Erythroblast (primary cell): ENCODE measurements around the gene RAB15.

ENCODE experiments used
- DNase-seq, 2 experiments: peaks; one replicate each; lab custom pipeline; 2025; lab: John Stamatoyannopoulos, UW
- GATA1 ChIP-seq: IDR thresholded peaks from 2 replicates; pipeline ENCODE4 v1.6.1; 2011; ENCODE audit warnings: low read depth, mild to moderate bottlenecking, control low read depth, low read length, moderate library complexity
- POLR2A ChIP-seq: IDR thresholded peaks from 2 replicates; pipeline ENCODE4 v1.6.1; 2011; ENCODE audit warnings: mild to moderate bottlenecking, low read length

Gene RAB15

DNA sequence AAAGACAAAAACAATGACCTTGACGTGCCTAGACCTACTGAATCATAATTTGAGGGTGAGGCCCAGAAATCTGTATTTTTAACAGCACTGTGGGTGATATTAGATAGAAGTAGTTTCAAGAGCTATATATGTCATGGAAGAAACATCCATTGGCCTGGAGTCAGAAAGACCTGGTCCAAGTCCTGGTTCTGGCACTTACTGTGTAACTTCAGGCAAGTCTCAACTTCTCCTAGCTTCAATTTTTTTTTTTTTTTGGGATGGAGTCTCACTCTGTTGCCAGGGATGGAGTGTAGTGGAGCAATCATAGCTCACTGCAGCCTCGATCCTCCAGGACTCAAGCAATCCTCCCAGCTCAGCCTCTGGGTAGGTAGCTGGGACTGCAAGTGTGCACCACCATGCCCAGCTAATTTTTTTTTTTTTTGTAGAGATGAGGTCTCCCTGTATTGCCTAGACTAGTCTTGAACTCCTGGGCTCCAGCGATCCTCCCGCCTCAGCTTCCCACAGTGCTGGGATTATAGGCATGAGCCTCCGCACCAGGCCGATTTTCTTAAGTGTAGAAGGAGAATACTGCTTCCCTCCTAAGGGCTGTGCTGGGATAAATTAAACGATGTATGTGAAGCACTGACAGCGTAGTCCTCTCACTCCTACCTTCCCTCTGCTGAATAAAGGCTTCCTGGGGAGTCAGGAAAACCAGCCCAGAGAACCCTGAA is 15.3 kb downstream of the RAB15 start:
- DNase-seq: no peak
- TF ChIP-seq POLR2A (no peak), GATA1 (no peak)

DNA sequence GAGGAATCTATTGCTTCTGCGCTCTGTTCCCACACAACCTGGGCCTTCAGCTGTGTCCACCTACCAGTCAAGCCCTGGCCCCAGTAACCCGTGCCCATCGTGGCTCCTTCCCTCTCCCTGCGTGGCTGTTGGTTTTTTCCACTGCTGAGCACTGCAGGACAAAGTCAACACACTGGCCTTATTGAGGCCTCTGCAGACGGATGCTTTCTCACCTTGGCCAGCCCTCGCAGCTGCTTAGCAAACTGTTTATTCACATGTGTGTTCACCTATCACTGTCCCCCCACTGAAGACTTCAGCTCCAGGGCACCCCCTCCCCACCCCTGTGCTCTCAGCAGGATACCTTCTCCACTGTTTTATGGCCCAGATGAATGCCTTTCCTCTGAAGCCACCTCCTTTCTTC is 16.8 kb downstream of the RAB15 start:
- TF ChIP-seq GATA1 (no peak), POLR2A (no peak)
- no peak for DNase-seq

DNA sequence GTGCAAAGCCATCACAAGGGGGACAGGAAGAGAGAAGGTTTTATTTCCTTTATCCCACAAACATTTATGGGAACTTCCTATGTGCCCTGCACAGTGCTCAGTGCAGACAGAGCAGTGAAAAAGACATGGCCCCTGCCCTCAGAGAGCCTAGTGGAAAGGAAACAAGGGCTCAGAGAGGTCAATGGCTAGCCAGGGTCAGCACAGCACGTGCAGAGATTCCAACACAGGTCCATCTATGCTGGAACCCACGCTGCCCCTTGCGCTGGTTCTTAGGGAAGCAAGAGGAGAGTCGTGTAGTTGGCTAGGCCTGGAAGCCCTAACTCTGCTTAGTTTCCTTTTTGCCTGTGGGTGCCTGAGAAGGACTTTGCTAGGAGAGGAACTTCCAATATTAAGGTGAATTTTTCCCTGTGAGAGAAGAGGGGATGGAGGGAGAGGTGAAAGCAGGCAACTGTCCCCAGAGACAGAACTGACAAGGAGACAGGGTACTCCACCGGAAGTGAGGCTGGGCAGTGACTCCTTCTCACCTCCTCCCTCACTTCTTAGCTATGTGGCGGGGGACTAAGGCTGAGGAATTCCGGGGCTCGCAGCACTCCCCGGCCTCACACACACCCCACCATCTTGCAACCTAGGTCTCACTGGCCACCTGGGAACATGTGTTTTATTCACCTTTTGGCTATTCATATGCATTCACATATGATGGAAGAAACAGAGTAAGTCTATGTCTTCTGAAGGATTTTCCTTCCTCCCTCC is 17.5 kb downstream of the RAB15 start:
- no peak for DNase-seq
- TF ChIP-seq GATA1 (no peak), POLR2A (no peak)

DNA sequence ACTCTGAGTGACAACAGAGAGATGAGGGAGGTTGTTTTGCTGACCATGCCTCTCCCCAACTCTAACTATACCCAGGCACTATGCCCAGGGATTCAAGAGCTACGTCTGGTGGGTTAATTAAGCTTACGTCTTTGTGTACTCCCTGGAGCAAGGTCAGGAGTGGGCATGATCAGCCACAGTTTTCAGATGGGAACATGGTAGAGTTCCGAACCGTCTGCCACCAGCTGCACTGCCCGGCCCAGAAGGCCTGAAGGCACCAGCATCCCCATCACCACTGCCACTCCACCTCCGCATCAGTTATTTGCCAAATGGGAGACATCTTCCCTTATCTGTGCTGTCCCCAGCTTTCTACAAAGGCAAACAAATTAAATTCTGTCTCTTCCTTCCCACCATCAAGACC is 18.5 kb downstream of the RAB15 start:
- no peak for DNase-seq

DNA sequence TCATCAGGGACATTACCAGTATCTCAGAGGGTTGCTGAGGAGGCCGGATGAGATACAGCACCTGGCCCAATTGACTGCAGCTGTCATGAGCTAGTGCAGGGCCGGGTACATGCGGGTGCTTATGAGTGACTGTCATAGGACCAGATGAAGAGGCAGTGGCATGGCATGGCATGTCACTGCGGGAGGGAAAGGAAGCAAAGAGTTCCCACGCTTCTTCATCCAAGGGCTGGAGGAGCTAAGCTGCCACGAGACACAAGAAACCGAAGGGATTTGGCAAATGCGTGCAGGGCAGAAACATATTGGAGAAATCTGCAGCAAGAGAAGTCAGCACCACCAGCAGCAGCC is 18.9 kb downstream of the RAB15 start:
- TF ChIP-seq GATA1 (no peak), POLR2A (no peak)
- DNase-seq: no peak

More for the DNA sequence above, 18.5 kb downstream of the RAB15 start:
- TF ChIP-seq POLR2A (no peak), GATA1 (no peak)

DNA sequence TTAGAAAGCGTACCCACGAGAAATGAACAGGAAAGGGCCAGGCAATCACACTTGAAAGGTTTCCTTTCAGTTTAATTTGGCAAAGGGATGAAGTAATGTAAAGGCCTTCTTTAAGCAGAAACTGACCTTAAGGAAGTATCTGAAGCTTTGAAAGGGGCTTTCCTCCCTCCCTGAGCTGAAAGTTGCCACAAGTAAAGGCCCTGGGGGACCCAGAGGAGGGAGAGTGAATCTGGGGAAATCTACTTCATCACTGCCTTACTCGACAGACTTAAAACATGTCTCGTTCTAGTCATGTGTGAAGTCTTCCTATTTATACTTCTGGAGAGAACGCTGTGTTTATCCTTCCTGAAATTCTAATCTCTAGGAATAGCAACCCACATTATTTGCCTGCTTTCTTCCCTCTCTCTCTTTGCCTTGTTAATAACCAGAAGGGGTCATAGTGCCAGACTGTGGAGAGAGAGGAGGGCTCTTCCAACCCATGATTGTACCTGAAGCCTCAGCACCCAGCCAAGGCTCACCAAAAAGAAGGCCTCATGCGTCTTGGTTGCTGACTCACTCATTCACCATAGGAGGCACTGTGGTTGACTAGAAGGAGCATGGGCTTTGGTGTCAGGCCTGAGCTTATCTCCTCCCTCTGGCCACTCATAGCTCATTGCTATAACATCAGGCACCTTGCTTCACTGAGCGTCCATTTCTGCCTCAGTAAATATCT is 19.4 kb downstream of the RAB15 start:
- peak; percentile 57 to 69 for DNase-seq
- TF ChIP-seq POLR2A (no peak), GATA1 (no peak)

DNA sequence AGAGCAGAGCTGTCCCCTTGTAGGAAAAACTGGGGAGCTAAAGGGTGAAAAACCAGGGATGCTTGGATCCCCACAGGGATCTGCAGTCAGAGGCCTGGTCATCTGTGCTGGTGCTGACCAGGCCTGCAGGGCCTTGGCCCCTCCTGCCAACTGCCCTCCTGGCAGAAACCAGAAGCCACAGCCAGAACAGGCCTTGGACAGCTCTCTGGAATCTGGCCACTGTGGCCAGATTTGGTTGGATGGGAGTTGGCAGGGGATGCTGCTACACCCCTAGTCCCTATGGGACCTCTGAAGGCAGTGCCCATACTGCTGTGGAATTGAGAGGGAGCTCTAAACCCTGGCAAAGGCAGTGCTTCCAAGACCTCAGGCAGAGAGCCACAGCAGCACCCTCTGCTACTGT is 20.4 kb downstream of the RAB15 start:
- TF ChIP-seq GATA1 (no peak), POLR2A (no peak)
- no peak for DNase-seq

DNA sequence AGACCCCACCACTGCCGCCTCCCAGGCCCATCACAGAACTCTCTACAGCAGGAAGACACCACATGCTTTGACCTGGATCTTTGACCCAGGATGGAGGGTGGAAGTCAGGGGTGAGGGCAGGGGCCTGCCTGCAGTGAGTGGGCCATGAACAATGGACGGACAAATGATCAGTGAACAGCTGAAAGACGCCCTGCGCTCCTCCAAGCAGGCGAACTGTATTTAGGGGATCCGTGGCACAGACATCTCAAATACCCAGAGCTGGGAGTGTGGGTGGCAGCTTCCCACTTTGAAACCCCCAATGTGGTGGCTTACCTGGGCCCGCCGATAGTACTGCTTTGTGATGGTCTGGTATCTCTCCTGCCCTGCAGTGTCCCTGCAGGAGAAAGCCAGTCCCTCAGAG is 20.8 kb downstream of the RAB15 start:
- TF ChIP-seq POLR2A (no peak), GATA1 (no peak)
- no peak for DNase-seq

DNA sequence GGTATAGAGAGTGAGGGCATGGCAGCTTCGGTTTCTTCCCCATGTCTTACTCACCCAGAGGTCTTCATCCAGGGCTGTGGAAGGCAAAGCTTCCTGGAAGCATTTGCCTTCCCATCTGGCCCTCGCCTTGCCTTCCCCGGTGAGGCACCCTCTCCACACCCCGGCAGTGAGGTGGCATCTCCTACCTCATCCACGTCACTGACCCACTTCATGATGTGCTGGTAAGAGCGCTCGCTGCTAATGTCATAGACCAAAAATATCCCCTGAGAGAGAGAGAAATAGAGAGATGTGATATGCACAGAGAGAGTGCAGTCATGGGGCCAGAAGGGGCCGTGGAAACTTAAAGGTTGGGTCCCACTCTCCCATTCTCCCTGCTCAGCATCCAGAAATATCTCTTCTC is 21.2 kb downstream of the RAB15 start:
- TF ChIP-seq POLR2A (no peak), GATA1 (no peak)
- DNase-seq: no peak

DNA sequence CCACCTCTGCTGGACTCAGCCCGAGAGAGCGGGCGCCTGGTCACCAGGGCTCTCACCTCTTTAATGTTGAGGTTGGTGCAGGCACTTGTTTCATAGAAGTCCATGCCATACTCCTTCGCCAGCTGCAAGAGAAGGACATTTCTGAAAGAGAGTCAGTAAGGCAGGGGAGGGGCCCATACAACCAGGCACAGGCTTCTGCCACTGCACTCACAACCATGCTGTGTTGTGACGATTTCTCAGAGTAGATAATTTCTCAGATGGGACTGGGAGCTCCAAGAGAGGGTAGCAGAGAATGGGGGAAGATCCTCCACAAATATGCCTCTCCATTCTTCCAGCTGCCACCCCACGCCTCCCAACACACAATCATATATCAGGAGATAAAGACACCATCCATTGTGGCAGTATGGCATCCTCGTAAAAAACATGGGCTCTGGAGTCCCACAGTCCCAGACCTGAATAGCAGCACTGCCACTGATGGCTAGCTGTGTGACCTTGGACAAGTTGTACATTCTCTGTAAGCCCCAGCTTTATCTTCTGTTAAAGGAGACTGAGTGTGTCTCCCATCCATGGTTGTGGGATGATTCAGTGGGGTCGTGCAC is 23.4 kb downstream of the RAB15 start:
- TF ChIP-seq GATA1 (no peak), POLR2A (no peak)
- DNase-seq: no peak

DNA sequence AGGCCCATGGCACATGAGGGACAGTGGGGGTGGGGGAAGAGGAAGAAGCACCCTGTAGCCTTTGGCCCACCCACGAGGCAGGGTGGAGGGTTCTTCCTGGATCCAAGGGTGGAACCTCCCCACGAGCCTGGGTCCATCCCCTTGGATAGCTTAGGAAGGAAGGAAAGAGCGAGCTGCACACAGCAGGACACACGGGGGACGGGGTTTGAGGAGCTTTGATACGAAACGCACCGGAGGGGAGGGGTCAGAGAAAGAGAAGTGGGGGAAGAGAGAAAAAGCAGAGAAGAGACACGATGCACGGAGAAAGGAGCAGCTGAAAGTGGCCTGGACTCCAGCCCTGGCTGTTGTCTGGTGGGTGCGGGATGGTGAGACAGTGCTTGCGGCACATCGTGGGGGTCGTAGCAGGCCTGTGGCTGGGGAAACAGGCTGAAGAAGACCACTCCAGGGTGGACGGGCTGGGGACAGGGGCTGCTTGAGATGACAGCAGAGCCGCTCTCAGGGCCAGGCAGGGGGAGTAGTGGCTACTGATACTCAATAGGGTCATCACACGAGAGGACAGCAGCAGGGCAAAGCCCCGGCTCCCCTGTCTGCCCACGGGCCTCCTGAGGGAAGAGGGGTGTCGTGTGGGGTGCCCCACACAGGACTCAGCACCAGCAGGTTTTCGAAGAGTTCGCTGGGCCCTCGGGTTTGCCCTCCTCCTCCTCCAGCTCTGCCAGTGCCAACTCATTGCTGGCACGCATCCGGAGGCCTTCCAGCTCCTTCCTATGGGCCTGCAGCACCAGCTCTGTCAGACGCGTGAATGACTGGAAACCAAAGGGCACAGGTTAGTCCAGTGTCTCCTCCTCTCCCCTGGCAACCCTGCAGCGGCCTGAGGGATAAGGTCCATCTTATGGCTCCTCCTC is 24.2 kb downstream of the RAB15 start:
- no peak for DNase-seq
- TF ChIP-seq GATA1 (no peak), POLR2A (no peak)

DNA sequence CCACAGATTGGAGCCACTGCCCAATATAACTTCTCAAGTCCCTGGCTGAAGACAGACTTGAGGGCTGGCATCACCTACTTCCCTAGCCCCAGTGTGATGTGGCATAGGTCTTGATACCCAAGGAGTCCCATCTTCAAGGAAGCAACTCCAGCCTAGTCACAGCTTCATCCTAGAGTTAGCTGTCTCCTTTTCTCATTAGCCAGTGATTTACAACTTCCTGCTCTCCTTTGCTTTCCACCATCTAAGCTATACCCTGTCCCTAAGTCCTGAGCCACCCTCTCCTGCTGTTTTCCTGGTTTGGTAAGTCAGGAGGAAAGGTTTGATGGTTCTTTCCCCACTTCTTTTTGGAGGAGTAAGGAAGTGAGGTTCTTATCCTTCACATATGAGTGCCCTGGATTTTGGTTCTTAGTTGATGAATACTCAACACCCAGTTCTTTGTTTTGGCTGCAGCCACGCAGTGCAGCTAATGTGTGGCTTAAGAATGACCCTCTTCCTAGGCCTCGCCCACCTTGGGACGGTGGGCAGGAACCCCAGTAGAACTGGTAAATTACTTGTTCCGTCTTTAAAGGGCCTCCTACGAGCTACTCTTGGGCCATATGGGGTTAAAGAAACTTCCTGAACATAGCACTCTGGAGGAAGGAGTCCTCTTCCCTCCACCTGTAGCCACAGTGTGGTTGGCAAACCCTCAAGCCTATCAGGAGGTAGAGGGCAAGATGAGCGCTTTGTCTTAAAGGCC is 25.7 kb downstream of the RAB15 start:
- TF ChIP-seq GATA1 (no peak), POLR2A (no peak)
- DNase-seq: no peak
